Measurements from ENCODE around the gene PDE8B. TPM values are rescaled to one million over a fixed set of nuclear protein-coding genes. Genes with fewer than 3 reads are reported as not detected.
A peak's percentile ranks its signal among the peaks of the same experiment; 100 is the strongest.

PDE8B gene
- total RNA-seq, 1 donor from 2014 or later = 0.18 TPM

DNA sequence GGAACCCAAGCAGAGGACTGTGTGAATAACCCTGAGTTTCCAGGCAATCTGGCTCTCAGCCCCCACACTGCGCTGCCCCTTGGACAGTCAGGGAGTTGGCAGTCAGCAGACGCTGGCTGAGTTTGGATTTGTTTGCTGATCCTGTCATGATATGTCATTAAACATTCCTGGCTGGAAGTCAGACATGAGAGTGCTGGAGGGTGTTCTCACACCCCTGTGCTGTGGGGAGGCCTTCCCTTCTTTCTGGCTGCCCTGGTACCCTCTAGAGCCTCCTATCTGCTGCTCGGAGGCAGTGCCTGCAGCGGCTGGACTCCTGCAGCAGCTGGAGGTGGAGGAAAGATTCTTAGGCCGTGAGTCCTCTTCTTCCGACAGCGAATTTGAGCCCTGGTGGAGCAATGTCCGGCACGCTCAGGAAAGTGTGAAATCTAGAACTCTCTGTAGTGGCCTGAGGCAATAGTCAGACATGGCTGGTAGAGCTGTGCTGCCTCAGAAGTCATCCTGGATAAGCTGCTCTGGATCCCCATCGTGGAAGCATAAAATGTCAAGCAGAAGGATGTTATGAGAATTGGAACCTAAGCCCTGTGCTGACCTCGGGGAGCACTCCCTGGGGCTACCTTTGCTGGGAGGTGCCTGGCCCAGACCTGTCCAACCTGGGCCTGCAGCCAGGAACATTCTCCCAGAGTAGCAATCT is 72.0 kb downstream of the PDE8B start:
- FAIRE-seq = no peak
- peak overlapping the region; percentile 42 for H2AFZ ChIP-seq (ENCODE audit: low read depth, low read length)
- Mint-ChIP-seq H3K4me3 (ENCODE audit: unreplicated experiment) (no peak overlapping the region), H3K27me3 (ENCODE audit: low read depth, unreplicated experiment) (peaks cover 22% of the 10 kb centered on the region), H3K36me3 (ENCODE audit: low read depth, unreplicated experiment) (no peaks in the 10 kb centered on the region), H3K9me3 (ENCODE audit: unreplicated experiment) (no peaks in the 10 kb centered on the region), H3K4me1 (ENCODE audit: low read depth, unreplicated experiment) (no peaks in the 10 kb centered on the region), H3K27ac (ENCODE audit: unreplicated experiment) (no peak overlapping the region)
- no peaks in the 10 kb centered on the region for H3K9me3 ChIP-seq (ENCODE audit: insufficient read depth, low read depth, low read length)
- peak overlapping the region; percentile 39 for H3K4me2 ChIP-seq (ENCODE audit: low read length)
- no peaks in the 10 kb centered on the region for H4K20me1 ChIP-seq (ENCODE audit: insufficient read depth, low read length)
- peak; percentile 11 for TF ChIP-seq CTCF (IDR thresholded peaks at IDR 0.05; ENCODE audit: insufficient read depth, low read depth, low read length)
- TF ChIP-seq EZH2 (IDR thresholded peaks at IDR 0.05; ENCODE audit: insufficient read depth, low read length) = no peak
- no peak overlapping the region for H3K9ac ChIP-seq (ENCODE audit: low read length)
- no peak overlapping the region for H3K27ac ChIP-seq (ENCODE audit: low read depth, low read length)
- H3K27me3 ChIP-seq (ENCODE audit: insufficient read depth, low read length) = no peaks in the 10 kb centered on the region
- peak; percentile 26 for DNase-seq (ENCODE audit: low read depth)
- no peaks in the 10 kb centered on the region for H3K36me3 ChIP-seq (ENCODE audit: insufficient read depth, low read length)
- H3K79me2 ChIP-seq (ENCODE audit: insufficient read depth, low read length) = no peaks in the 10 kb centered on the region
- no peak overlapping the region for H3K4me3 ChIP-seq (ENCODE audit: insufficient read depth, low read depth, low read length)
- H3K4me1 ChIP-seq (ENCODE audit: insufficient read depth, low read length) = peaks cover 7% of the 10 kb centered on the region

DNA sequence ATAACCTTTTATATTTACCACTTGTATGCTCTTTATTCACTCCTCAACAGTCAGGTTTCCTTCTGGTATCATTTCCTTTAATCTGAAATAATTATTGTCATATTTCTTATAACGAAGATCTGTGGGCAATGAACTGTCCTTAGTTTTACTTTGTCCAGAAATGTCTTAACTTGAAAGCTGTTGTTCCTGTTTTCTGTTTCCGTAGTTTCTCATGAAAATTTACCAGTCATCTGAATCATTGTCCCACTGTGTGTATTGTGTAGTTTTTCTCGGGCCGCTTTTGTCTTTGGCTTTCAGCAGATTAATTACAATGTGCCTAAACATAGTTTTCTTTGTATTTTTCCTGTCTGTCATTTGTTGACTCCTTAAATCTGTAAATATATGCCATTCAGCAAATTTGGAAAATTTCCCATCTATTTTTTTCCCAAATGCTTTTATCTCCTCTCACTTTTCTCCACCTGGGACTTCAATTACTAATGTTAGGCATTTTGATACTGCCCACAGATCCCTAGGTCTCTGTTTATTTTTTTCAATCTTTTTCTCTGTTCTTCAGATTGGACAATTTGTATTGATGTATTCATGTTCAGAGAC is 74.9 kb downstream of the PDE8B start:
- no peak for FAIRE-seq
- Mint-ChIP-seq H3K27ac (ENCODE audit: unreplicated experiment) (no peak overlapping the region), H3K36me3 (ENCODE audit: low read depth, unreplicated experiment) (no peaks in the 10 kb centered on the region)

More for the DNA sequence above, 74.9 kb downstream of the PDE8B start:
- peaks cover 7% of the 10 kb centered on the region for H3K4me1 ChIP-seq (ENCODE audit: insufficient read depth, low read length)
- Mint-ChIP-seq H3K4me1 (ENCODE audit: low read depth, unreplicated experiment) (no peaks in the 10 kb centered on the region), H3K4me3 (ENCODE audit: unreplicated experiment) (no peak overlapping the region), H3K9me3 (ENCODE audit: unreplicated experiment) (no peaks in the 10 kb centered on the region), H3K27me3 (ENCODE audit: low read depth, unreplicated experiment) (peaks cover 17% of the 10 kb centered on the region)
- H4K20me1 ChIP-seq (ENCODE audit: insufficient read depth, low read length) = no peaks in the 10 kb centered on the region
- H3K27me3 ChIP-seq (ENCODE audit: insufficient read depth, low read length) = no peaks in the 10 kb centered on the region
- no peak overlapping the region for H3K4me3 ChIP-seq (ENCODE audit: insufficient read depth, low read depth, low read length)
- H3K79me2 ChIP-seq (ENCODE audit: insufficient read depth, low read length) = no peaks in the 10 kb centered on the region
- H3K4me2 ChIP-seq (ENCODE audit: low read length) = no peak overlapping the region
- TF ChIP-seq CTCF (IDR thresholded peaks at IDR 0.05; ENCODE audit: insufficient read depth, low read depth, low read length) (no peak), EZH2 (IDR thresholded peaks at IDR 0.05; ENCODE audit: insufficient read depth, low read length) (no peak)
- no peak overlapping the region for H3K9ac ChIP-seq (ENCODE audit: low read length)
- H2AFZ ChIP-seq (ENCODE audit: low read depth, low read length) = no peak overlapping the region
- no peaks in the 10 kb centered on the region for H3K36me3 ChIP-seq (ENCODE audit: insufficient read depth, low read length)
- no peaks in the 10 kb centered on the region for H3K9me3 ChIP-seq (ENCODE audit: insufficient read depth, low read depth, low read length)
- H3K27ac ChIP-seq (ENCODE audit: low read depth, low read length) = no peak overlapping the region
- DNase-seq (ENCODE audit: low read depth) = no peak
